ENCODE measurements around the gene IL19. TPM values are rescaled to one million over a fixed set of nuclear protein-coding genes. Genes with fewer than 3 reads are reported as not detected.

IL19 gene
- total and polyA plus RNA-seq, 2 of the 13 experiments (the other 11 are each of a cell fraction or from before 2014, with no cell fraction given) = not detected

DNA sequence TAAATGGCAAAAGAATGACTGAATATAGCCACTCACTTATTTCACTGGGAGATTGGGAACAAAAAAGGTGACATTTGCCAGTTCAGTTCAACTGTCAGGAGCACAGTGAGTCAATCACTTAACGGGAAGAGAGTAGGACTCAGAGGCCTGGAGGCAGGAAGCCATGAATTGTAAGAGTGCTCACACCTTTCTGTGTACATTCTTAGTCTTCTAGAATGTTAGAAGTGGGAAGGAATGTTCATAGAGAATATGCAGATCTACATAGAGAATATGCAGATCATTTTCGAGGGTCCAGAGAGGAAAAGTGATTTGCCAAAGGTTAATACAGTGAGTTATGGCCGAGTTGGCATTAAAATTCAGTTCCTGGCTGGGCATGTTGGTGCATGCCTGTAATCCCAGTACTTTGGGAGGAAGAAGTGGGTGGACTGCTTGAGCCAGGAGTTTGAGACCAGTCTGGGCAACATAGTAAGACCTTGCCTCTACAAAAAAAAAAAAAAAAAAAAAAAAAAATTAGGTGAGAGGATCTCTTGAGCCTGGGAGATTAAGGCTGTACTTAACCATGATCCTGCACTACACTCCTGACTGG, 103.1 kb downstream of the IL19 start:
- DNase-seq (ENCODE audit: low spot score) = no peak
- TF ChIP-seq, protein P1, sequence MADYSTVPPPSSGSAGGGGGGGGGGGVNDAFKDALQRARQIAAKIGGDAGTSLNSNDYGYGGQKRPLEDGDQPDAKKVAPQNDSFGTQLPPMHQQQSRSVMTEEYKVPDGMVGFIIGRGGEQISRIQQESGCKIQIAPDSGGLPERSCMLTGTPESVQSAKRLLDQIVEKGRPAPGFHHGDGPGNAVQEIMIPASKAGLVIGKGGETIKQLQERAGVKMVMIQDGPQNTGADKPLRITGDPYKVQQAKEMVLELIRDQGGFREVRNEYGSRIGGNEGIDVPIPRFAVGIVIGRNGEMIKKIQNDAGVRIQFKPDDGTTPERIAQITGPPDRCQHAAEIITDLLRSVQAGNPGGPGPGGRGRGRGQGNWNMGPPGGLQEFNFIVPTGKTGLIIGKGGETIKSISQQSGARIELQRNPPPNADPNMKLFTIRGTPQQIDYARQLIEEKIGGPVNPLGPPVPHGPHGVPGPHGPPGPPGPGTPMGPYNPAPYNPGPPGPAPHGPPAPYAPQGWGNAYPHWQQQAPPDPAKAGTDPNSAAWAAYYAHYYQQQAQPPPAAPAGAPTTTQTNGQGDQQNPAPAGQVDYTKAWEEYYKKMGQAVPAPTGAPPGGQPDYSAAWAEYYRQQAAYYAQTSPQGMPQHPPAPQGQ (CRISPR knock-in tag; IDR thresholded peaks at IDR 0.05; ENCODE audit: borderline replicate concordance) = no peak
- TF ChIP-seq, protein P2, sequence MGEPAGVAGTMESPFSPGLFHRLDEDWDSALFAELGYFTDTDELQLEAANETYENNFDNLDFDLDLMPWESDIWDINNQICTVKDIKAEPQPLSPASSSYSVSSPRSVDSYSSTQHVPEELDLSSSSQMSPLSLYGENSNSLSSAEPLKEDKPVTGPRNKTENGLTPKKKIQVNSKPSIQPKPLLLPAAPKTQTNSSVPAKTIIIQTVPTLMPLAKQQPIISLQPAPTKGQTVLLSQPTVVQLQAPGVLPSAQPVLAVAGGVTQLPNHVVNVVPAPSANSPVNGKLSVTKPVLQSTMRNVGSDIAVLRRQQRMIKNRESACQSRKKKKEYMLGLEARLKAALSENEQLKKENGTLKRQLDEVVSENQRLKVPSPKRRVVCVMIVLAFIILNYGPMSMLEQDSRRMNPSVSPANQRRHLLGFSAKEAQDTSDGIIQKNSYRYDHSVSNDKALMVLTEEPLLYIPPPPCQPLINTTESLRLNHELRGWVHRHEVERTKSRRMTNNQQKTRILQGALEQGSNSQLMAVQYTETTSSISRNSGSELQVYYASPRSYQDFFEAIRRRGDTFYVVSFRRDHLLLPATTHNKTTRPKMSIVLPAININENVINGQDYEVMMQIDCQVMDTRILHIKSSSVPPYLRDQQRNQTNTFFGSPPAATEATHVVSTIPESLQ (CRISPR knock-in tag; conservative IDR thresholded peaks at IDR 0.05) = no peak
- TF ChIP-seq MBD4 (IDR thresholded peaks at IDR 0.05; ENCODE audit: borderline replicate concordance, low read length) = no peak
- TF ChIP-seq, protein P3, sequence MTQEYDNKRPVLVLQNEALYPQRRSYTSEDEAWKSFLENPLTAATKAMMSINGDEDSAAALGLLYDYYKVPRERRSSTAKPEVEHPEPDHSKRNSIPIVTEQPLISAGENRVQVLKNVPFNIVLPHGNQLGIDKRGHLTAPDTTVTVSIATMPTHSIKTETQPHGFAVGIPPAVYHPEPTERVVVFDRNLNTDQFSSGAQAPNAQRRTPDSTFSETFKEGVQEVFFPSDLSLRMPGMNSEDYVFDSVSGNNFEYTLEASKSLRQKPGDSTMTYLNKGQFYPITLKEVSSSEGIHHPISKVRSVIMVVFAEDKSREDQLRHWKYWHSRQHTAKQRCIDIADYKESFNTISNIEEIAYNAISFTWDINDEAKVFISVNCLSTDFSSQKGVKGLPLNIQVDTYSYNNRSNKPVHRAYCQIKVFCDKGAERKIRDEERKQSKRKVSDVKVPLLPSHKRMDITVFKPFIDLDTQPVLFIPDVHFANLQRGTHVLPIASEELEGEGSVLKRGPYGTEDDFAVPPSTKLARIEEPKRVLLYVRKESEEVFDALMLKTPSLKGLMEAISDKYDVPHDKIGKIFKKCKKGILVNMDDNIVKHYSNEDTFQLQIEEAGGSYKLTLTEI (CRISPR knock-in tag; conservative IDR thresholded peaks at IDR 0.05) = no peak
- TF ChIP-seq ZNF383 (CRISPR knock-in tag; IDR thresholded peaks at IDR 0.05; ENCODE audit: borderline replicate concordance) = no peak
- no peak for TF ChIP-seq PCBP1 (IDR thresholded peaks at IDR 0.05; ENCODE audit: borderline replicate concordance, low read depth, low read length)
- TF ChIP-seq MIER2 (CRISPR knock-in tag; IDR thresholded peaks at IDR 0.05) = no peak
- no peak for TF ChIP-seq KDM1A (CRISPR knock-in tag; IDR thresholded peaks at IDR 0.05)
- TF ChIP-seq ZBTB8A (CRISPR knock-in tag; IDR thresholded peaks at IDR 0.05; ENCODE audit: borderline replicate concordance, low read depth) = no peak
- ChIA-PET CTCF (ENCODE audit: low intra/inter-chr PET ratio, low total read pairs) (no interaction called here), POLR2A (no interaction called here)
- Histone ChIP-seq H3K27ac (ENCODE audit: extremely low read length, insufficient read depth, low read length) (no peak overlapping the region), H3K9ac (ENCODE audit: insufficient read depth, low read depth, low read length) (no peak overlapping the region), H3K79me2 (ENCODE audit: insufficient read depth, low read length) (no peaks in the 10 kb centered on the region), H3K4me3 (replicated peaks in 1 of 3; ENCODE audit: insufficient read depth in 1 of 3, low read depth in 2 of 3, low read length in 3 of 3) (no peak overlapping the region), H2AFZ (ENCODE audit: low read length) (no peak overlapping the region), H3K4me2 (ENCODE audit: low read depth, low read length) (no peak overlapping the region), H3K9me3 (ENCODE audit: low read length) (peaks cover 17% of the 10 kb centered on the region), H3K4me1 (ENCODE audit: insufficient read depth, low read length) (no peaks in the 10 kb centered on the region), H3K36me3 (replicated peaks in 1 of 2; ENCODE audit: control insufficient read depth in 1 of 2, insufficient read depth in 2 of 2, low read length in 2 of 2) (no peaks in the 10 kb centered on the region), H3K27me3 (ENCODE audit: control insufficient read depth in 1 of 2, insufficient read depth in 2 of 2, low read length in 2 of 2) (no peaks in the 10 kb centered on the region), H4K20me1 (ENCODE audit: insufficient read depth, low read length) (no peaks in the 10 kb centered on the region)
- FAIRE-seq = no peak
- intact Hi-C loops (cut with micrococcal nuclease; ENCODE audit: unreplicated experiment) = no loop called here
- ATAC-seq = no peak
- in situ Hi-C loops (cut with HindIII; ENCODE audit: extremely low pct_ligation_motif_present, low pct_unique_long_range_greater_than_20kb) = no loop called here
- WGBS (ENCODE audit: low lambda C conversion rate) = 6% methylated on average over 3 of the region's 3 CpGs
- BruUV-seq (replicated peaks) = no TSS peak
